Motor neuron (in vitro differentiated cells): ENCODE data around the gene RALGDS. TPM values are rescaled to one million over a fixed set of nuclear protein-coding genes. Genes with fewer than 3 reads are reported as not detected.
"Not testable (repeated sequence)": the region's sequence is repeated elsewhere in the genome, so short reads cannot be mapped to it uniquely, and the experiment has no call there.

ENCODE experiments used
- ATAC-seq, 8 experiments: fragments of 200-7000 bp; cut with Tn5 transposase; replicated peaks in 6 of 8; 2 replicates each; pipeline ENCODE4 v1.8.0; 2021; ENCODE audit warnings: mild to moderate bottlenecking in 8 of 8, moderate library complexity in 8 of 8
- H3K27ac ChIP-seq, 2 donors: fragments of 250-450 bp; sonication (Bioruptor Pico); 2 replicates each; pipeline ENCODE4 v1.9.0; 2021; ENCODE audit warnings: antibody characterized with exemption in 2 of 2, mild to moderate bottlenecking in 2 of 2, moderate library complexity in 1 of 2
- H3K4me1 ChIP-seq, 2 donors: fragments of 250-450 bp; sonication (Bioruptor Pico); replicated peaks in 1 of 2; 2 replicates each; pipeline ENCODE4 v1.6.1; 2021; ENCODE audit warnings: antibody characterized with exemption in 2 of 2, mild to moderate bottlenecking in 2 of 2, moderate library complexity in 1 of 2
- H3K4me3 ChIP-seq, 5 donors: fragments of 250-450 bp; sonication (Bioruptor Pico); 2 replicates each; pipeline ENCODE4 v1.9.0; 2021; ENCODE audit warnings: antibody characterized with exemption in 5 of 5, mild to moderate bottlenecking in 5 of 5, moderate library complexity in 4 of 5
- WGBS, 10 experiments: fragments of 450-650 bp; shearing (Covaris generic); methylation state at CpG; one replicate each; pipeline ENCODE4 v1.0.0; 2022; 5-methylcytosine and 5-hydroxymethylcytosine counted together
- in situ Hi-C, 9 experiments: fragments of 400-800 bp; cut with MboI; loops; one replicate each; pipeline ENCODE4 v1.15.0; 2021; ENCODE audit warnings: low sequenced_read_pairs in 9 of 9, low pct_unique_long_range_greater_than_20kb in 2 of 9; ENCODE audit not compliant: unreplicated experiment in 9 of 9
- total RNA-seq, 8 experiments: library from RNA; unstranded; fragments of 300-600 nt; gene quantifications; 2 replicates each; pipeline versions ENCODE4 v1.2.3 to v1.2.4, GENCODE V29; 2022

The RALGDS gene
- total RNA-seq, 8 experiments from 2014 or later, result 18.3 to 85.1 (median 52.9) TPM

GRCh38 chr9:133087429-133088145 is 33.5 kb downstream of the RALGDS start:
- Histone ChIP-seq H3K4me1 (peaks cover 0 to 5% of the 10 kb centered on the region in 2 donors), H3K4me3 (no peak overlapping the region), H3K27ac (no peak overlapping the region)
- whole genome bisulfite sequencing, 10 experiments, result 0 to 56% (median 52%) methylated on average over 1 to 3 of the region's 7 CpGs; no CpG with 5 or more reads in 6 of the 10 experiments
- in situ Hi-C loops, result no loop called here
- peak in 4 of 8 experiments; percentile 18 to 60 (median 34) for ATAC-seq

- peaks cover 0 to 5% of the 10 kb centered on the region in 2 donors for H3K4me1 ChIP-seq
- WGBS, 10 experiments, result 40 to 80% methylated on average over 1 of the region's 15 CpGs; no CpG with 5 or more reads in 8 of the 10 experiments
- in situ Hi-C loops, result no loop called here
- ATAC-seq, result peak in 1 of 8 experiments; percentile 10
- H3K4me3 ChIP-seq, result no peak overlapping the region
- no peak overlapping the region for H3K27ac ChIP-seq
Measured at GRCh38 chr9:133086894-133087293, 34.1 kb downstream of the RALGDS start.

- no CpG with 5 or more reads among the region's 17 CpGs for WGBS, 10 experiments
- in situ Hi-C loops, result not testable (repeated sequence)
Measured at GRCh38 chr9:133086212-133086860, 34.7 kb downstream of the RALGDS start.

GRCh38 chr9:133083688-133084087 is 37.4 kb downstream of the RALGDS start:
- H3K4me3 ChIP-seq, H3K4me1 ChIP-seq, ATAC-seq, H3K27ac ChIP-seq, in situ Hi-C loops: not testable (repeated sequence)
- WGBS, 10 experiments, result no CpG with 5 or more reads among the region's 9 CpGs

More at GRCh38 chr9:133086212-133086860, 34.7 kb downstream of the RALGDS start:
- H3K27ac ChIP-seq, H3K4me3 ChIP-seq, ATAC-seq, H3K4me1 ChIP-seq: not testable (repeated sequence)

- no CpG with 5 or more reads among the region's 12 CpGs for WGBS, 10 experiments
- not testable (repeated sequence) for ATAC-seq
Measured at GRCh38 chr9:133081957-133082644, 38.9 kb downstream of the RALGDS start.

GRCh38 chr9:133080786-133081779 is 40.0 kb downstream of the RALGDS start:
- H3K4me1 ChIP-seq, H3K27ac ChIP-seq, H3K4me3 ChIP-seq, in situ Hi-C loops: not testable (repeated sequence)
- peak in 6 of 8 experiments; percentile 43 to 84 (median 66) for ATAC-seq
- WGBS, 10 experiments, result 100% methylated on average over 2 of the region's 18 CpGs; no CpG with 5 or more reads in 9 of the 10 experiments

More at GRCh38 chr9:133081957-133082644, 38.9 kb downstream of the RALGDS start:
- in situ Hi-C loops, H3K27ac ChIP-seq, H3K4me3 ChIP-seq, H3K4me1 ChIP-seq: not testable (repeated sequence)

GRCh38 chr9:133080161-133080560 is 40.9 kb downstream of the RALGDS start:
- H3K4me1 ChIP-seq, result no peaks in the 10 kb centered on the region
- 32 to 100% (median 61%) methylated on average over 1 to 6 of the region's 7 CpGs; no CpG with 5 or more reads in 1 of the 10 experiments for WGBS, 10 experiments
- in situ Hi-C loops, result no loop called here
- no peak overlapping the region for H3K27ac ChIP-seq
- no peak for ATAC-seq
- no peak overlapping the region for H3K4me3 ChIP-seq

- 59 to 93% (median 82%) methylated on average over 3 to 10 of the region's 14 CpGs; no CpG with 5 or more reads in 4 of the 10 experiments for WGBS, 10 experiments
- Histone ChIP-seq H3K4me3 (no peak overlapping the region), H3K27ac (no peak overlapping the region), H3K4me1 (no peaks in the 10 kb centered on the region)
- in situ Hi-C loops, result no loop called here
- ATAC-seq, result no peak
Measured at GRCh38 chr9:133078486-133078885, 42.6 kb downstream of the RALGDS start.

GRCh38 chr9:133076691-133077090 is 44.3 kb downstream of the RALGDS start:
- WGBS, 10 experiments, result 20 to 100% (median 82%) methylated on average over 1 to 4 of the region's 4 CpGs; no CpG with 5 or more reads in 2 of the 10 experiments
- H3K4me3 ChIP-seq, result no peak overlapping the region
- peak in 3 of 8 experiments; percentile 57 to 74 (median 58) for ATAC-seq
- no peak overlapping the region for H3K27ac ChIP-seq
- in situ Hi-C loops, result no loop called here
- no peaks in the 10 kb centered on the region for H3K4me1 ChIP-seq

- peak in 3 of 8 experiments; percentile 6 to 43 (median 34) for ATAC-seq
- Histone ChIP-seq H3K4me3 (no peak overlapping the region), H3K4me1 (no peaks in the 10 kb centered on the region), H3K27ac (no peak overlapping the region)
- WGBS, 10 experiments, result 0 to 100% (median 85%) methylated on average over 1 to 4 of the region's 4 CpGs; no CpG with 5 or more reads in 1 of the 10 experiments
- in situ Hi-C loops, result no loop called here
Measured at GRCh38 chr9:133075925-133076630, 45.0 kb downstream of the RALGDS start.

- in situ Hi-C loops, result no loop called here
- no peak overlapping the region for H3K4me3 ChIP-seq
Measured at GRCh38 chr9:133074111-133074651, 46.9 kb downstream of the RALGDS start.

More at GRCh38 chr9:133074111-133074651, 46.9 kb downstream of the RALGDS start:
- ATAC-seq, result peak in 1 of 8 experiments; percentile 59
- H3K27ac ChIP-seq, result no peak overlapping the region
- no peaks in the 10 kb centered on the region for H3K4me1 ChIP-seq
- WGBS, 10 experiments, result 33 to 92% (median 74%) methylated on average over 2 to 8 of the region's 8 CpGs
